GM18861 (cell line): ENCODE measurements around the gene SLIT3.
"Not testable (repeated sequence)": the region's sequence is repeated elsewhere in the genome, so short reads cannot be mapped to it uniquely, and the experiment has no call there.

ENCODE experiments used
- ATAC-seq: cut with Tn5 transposase; IDR thresholded peaks from one replicate; pipeline ENCODE4 v1.9.1; 2021; ENCODE audit not compliant: unreplicated experiment

The SLIT3 gene

GRCh38 chr5:168669156-168669555 lies 631.8 kb downstream of the SLIT3 start:
- no peak for ATAC-seq

- no peak for ATAC-seq
Observed at GRCh38 chr5:168668078-168668477, 632.9 kb downstream of the SLIT3 start.

- ATAC-seq: no peak
Observed at GRCh38 chr5:168667301-168667840, 633.6 kb downstream of the SLIT3 start.

DNA sequence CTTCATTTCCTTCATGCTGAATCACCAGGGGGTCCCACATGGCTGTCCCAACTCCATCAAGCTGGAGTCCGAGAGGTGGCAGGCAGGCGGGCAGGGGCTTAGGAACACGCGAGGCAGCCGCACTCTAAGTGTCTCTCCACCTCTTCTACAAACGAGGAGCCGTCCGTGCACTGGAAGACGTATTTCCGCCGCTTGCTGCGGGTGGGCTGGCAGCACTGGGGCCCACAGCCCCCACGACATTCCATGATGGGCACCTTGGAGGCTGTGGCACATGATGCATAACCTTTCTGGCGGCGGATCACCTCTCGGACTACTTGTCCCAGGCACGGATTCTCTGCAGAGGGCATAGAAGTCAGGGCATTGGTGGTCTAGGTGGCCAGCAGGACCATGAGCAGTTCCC lies 634.6 kb downstream of the SLIT3 start:
- no peak for ATAC-seq

DNA sequence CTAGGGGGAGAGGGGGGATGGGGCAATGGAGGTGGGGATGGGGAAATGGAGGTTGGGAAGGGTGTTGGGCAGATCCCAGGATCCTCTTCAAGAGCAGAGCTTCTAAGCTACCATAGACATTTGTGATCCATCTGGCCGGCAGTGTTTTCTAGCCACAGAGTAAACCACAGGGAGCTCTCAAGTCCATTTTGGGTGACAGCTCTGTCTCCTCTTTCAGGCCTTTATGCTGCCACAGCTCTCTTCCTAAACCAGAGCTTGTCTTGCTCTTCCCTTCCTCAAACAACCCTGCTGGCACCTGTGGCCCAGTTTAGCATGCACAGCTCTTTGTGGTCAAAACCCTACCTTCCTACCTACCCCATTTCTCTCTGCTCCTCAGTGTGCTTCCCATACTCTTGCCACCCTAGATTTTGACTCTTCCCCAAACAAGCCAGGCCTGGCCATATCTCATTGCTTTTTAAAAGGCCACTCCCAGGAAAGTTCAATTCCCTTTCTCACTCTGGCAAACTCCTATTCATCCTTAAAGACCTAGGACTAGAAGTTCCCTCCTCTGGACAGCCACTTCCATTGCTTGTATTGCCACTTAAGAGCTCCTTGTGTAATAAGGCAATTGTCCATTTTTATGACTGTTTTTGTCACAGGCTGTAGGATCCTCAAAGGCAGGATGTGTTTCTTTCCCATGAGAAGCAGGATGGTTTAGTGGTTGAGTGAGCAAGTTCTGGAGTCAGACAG lies 637.5 kb downstream of the SLIT3 start:
- ATAC-seq: no peak

- ATAC-seq: no peak
Observed at GRCh38 chr5:168661593-168662485, 639.1 kb downstream of the SLIT3 start.

DNA sequence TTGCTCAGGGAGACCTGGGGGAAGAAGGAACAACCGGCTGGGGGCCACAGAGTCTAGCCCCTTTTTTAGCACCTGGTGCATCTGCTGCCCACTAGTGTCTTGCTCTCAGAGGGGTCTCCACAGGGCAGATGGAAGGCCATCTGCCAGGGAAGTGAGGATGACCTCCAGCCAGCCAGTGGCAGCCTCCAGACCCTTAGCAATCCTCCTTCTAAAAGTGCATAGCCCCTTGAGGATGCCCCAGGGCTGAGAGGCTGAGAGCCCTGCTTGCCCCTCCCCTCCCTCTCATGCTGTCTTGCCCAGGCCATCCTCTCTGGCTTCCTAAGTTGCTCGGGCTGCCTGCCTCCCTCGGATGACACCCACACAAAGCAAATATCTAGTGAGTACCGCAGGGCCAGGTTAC lies 640.2 kb downstream of the SLIT3 start:
- no peak for ATAC-seq

DNA sequence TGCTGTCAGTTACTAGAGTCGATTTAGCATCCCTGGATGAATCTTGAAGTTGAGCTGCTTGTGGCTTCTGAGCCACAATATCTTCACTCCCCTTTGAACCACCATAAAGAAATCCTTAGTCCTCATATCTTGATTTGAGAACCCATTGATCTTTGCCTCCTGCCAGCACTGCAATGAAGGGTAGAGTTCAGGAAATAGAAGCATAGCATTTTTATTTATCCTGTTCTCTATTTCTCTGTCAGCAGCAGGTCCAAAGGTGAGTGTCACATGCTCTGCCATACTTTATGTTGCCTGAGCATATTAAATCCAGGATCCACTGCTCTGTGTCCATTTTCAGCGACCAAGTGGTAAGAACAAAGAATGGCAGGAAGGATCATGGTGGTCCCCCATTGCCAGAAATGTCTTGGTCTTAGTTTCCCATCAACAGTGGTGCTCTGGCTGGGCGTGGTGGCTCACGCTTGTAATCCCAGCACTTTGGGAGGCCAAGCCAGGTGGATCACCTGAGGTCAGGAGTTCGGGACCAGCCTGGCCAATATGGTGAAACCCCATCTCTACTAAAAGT lies 641.6 kb downstream of the SLIT3 start:
- no peak for ATAC-seq

- no peak for ATAC-seq
Observed at GRCh38 chr5:168658394-168658793, 642.5 kb downstream of the SLIT3 start.

GRCh38 chr5:168656633-168657032 lies 644.3 kb downstream of the SLIT3 start:
- no peak for ATAC-seq

DNA sequence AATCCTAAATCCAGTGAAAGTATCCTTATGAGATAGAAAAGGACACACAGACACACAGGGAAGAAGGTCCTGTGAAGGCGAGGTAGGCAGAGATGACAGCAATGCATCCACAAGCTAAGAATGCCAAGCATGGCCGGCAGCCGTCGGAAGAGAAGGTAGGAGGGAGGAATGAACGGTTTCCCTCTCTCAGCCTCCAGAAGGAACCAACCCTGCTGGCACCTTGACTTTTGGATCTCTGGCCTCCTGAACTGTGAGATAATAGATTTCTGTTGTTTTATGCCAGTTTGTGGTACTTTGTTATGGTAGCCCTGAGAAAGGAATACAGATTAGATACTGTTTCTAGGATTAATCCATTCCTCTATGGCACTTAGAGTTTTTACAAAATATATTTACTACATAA lies 645.6 kb downstream of the SLIT3 start:
- ATAC-seq: no peak

DNA sequence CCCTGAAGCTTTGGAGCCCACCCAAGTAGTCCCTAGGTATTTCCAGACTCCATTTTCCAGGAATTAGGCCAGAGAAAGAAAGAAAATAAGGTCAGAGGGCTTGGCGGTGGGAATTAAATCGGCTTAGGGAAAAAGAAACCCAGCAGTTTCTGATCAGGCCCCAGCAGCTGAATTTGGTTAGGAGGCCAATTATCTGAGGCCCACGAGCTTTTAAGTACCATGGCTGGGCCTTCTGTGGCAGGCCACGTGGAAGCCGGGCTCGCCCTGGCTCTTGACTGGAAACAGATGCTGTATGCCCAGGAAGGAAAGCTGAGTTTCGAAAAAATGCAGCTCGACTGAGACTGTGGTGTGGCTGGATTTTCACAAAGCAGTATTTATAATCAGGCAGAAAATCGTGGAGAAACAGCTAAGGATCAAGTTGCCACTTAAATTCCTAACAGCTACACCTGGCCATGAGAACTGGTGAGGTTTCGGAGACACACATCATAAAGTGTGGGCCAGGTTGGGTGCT lies 646.7 kb downstream of the SLIT3 start:
- ATAC-seq: no peak

DNA sequence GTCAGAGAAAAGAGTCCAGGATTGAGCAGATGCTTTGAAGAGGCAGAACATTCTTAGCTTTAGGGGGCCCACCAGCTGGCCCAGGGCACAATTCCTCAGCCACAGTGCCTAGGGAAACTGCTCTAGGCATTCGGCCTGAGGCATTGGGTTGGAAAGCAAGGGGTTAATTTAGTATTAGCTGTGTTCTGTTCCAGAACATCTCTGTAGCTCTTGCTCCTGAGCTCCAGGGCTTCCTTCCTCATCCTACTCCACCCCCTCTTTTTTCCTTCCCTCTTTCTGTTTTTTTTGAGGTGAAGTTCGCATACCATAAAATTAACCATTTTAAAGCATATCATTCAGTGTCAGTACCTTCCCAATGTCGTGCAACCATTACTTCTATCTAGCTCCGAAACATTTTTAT lies 647.3 kb downstream of the SLIT3 start:
- no peak for ATAC-seq

DNA sequence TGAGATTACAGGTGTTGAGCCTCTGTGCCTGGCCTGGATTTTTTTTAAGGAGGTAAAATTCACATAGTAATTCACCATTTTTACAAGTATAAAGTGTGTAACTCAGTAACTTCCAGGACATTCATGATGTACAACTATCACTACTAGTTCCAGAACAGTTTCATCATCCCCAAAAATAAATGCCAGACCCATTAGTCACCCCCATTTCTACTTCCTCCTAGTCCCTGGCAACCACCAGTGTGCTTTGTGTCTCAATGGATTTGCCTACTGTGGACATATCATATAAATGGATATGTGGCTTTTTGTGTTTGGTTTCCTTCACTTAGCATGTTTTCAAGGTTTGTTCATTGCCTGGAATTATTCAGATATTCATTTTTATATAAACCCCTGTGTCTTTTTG lies 649.3 kb downstream of the SLIT3 start:
- no peak for ATAC-seq

DNA sequence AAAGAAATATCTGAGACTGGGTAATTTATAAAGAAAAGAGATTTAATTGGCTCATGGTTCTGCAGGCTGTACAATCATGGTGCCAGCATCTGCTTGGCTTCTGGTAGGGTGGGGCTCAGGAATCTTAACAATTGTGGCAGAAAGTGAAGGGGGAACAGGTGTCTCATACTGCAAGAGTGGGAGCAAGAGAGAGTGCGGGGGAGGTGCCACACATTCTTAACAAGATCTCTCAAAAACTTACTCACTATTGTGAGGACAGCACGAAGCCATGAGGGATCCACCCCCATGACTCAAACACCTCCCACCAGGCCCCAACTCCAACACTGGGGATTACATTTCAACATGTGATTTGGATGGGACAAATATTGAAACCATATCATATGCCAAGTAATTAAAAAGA lies 651.6 kb downstream of the SLIT3 start:
- no peak for ATAC-seq

DNA sequence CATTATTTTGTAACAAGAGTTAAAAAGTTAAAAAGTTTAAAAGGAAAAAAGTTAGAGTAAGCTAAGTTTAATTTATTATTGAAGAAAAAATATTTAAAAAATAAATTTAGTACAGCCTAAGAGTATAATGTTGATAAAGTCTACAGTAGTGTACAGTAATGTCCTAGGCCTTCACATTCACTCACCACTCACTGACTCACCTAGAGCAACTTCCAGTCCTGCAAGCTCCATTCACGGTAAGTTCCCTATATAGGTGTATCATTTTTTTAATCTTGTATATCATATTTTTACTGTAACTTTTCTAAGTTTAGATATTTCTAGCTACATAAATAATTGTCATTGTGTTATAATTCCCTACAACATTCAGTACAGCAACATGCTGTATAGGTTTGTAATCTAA lies 652.4 kb downstream of the SLIT3 start:
- no peak for ATAC-seq

DNA sequence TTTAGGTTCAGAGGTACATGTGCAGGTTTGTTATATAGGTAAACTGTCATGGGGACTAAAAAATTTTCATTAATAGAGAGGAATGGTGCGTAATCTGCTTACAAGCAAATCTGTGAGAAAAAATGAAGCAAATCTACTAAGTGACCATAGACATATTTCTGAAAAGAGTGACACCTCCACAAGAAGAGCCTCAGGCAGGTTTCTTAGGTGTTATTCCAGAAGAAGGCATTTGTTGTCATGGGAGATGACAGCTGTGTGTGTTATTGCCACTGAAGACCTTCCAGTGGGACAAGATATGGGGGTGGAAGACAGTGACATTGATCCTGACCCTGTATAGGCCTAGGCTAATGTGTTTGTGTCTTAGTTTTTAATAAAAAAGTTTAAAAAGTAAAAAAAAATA lies 652.9 kb downstream of the SLIT3 start:
- ATAC-seq: no peak

GRCh38 chr5:168647083-168647482 lies 653.9 kb downstream of the SLIT3 start:
- no peak for ATAC-seq

GRCh38 chr5:168646335-168646734 lies 654.6 kb downstream of the SLIT3 start:
- no peak for ATAC-seq

- no peak for ATAC-seq
Observed at GRCh38 chr5:168645195-168645594, 655.7 kb downstream of the SLIT3 start.

- ATAC-seq: no peak
Observed at GRCh38 chr5:168642019-168642418, 658.9 kb downstream of the SLIT3 start.

GRCh38 chr5:168638846-168639245 lies 662.1 kb downstream of the SLIT3 start:
- ATAC-seq: not testable (repeated sequence)
